ENCODE measurements around the gene TMEM108. TPM values are rescaled to one million over a fixed set of nuclear protein-coding genes. Genes with fewer than 3 reads are reported as not detected.

The TMEM108 gene
- total RNA-seq, 1 donor from 2014 or later = 1.5 TPM

- ATAC-seq (ENCODE audit: poor library complexity) (no peak), DNase-seq (no peak)
- intact Hi-C loops (cut with DNase I) = no loop called here
Observed at GRCh38 chr3:133254716-133255115, 216.5 kb downstream of the TMEM108 start.

GRCh38 chr3:133256787-133257483 is 218.7 kb downstream of the TMEM108 start:
- no peak for DNase-seq
- ATAC-seq (ENCODE audit: poor library complexity) = no peak
- intact Hi-C loops (cut with DNase I) = no loop called here

- intact Hi-C loops (cut with DNase I) = no loop called here
- DNase-seq = no peak
- ATAC-seq (ENCODE audit: poor library complexity) = no peak
Observed at GRCh38 chr3:133258358-133258757, 220.2 kb downstream of the TMEM108 start.

GRCh38 chr3:133259767-133260166 is 221.6 kb downstream of the TMEM108 start:
- intact Hi-C loops (cut with DNase I) = no loop called here
- no peak for ATAC-seq (ENCODE audit: poor library complexity)
- DNase-seq = no peak

GRCh38 chr3:133262333-133262732 is 224.1 kb downstream of the TMEM108 start:
- intact Hi-C loops (cut with DNase I) = no loop called here
- no peak for ATAC-seq (ENCODE audit: poor library complexity)
- no peak for DNase-seq

- ATAC-seq (ENCODE audit: poor library complexity) = no peak
- intact Hi-C loops (cut with DNase I) = no loop called here
- DNase-seq = no peak
Observed at GRCh38 chr3:133264920-133265319, 226.7 kb downstream of the TMEM108 start.

GRCh38 chr3:133268726-133269134 is 230.5 kb downstream of the TMEM108 start:
- ATAC-seq (ENCODE audit: poor library complexity) = no peak
- intact Hi-C loops (cut with DNase I) = no loop called here
- DNase-seq = no peak

- intact Hi-C loops (cut with DNase I) = no loop called here
- no peak for DNase-seq
- no peak for ATAC-seq (ENCODE audit: poor library complexity)
Observed at GRCh38 chr3:133269393-133269792, 231.2 kb downstream of the TMEM108 start.

- DNase-seq = no peak
- no peak for ATAC-seq (ENCODE audit: poor library complexity)
- intact Hi-C loops (cut with DNase I) = no loop called here
Observed at GRCh38 chr3:133270631-133271030, 232.4 kb downstream of the TMEM108 start.

- intact Hi-C loops (cut with DNase I) = no loop called here
- DNase-seq (no peak), ATAC-seq (ENCODE audit: poor library complexity) (no peak)
Observed at GRCh38 chr3:133271042-133271441, 232.9 kb downstream of the TMEM108 start.

GRCh38 chr3:133271539-133271938 is 233.3 kb downstream of the TMEM108 start:
- ATAC-seq (ENCODE audit: poor library complexity) = no peak
- intact Hi-C loops (cut with DNase I) = no loop called here
- DNase-seq = no peak

GRCh38 chr3:133273346-133273745 is 235.2 kb downstream of the TMEM108 start:
- ATAC-seq (ENCODE audit: poor library complexity) (no peak), DNase-seq (no peak)
- intact Hi-C loops (cut with DNase I) = no loop called here

- no peak for DNase-seq
- ATAC-seq (ENCODE audit: poor library complexity) = no peak
- intact Hi-C loops (cut with DNase I) = no loop called here
Observed at GRCh38 chr3:133274477-133274876, 236.3 kb downstream of the TMEM108 start.

GRCh38 chr3:133276594-133276993 is 238.4 kb downstream of the TMEM108 start:
- DNase-seq (no peak), ATAC-seq (ENCODE audit: poor library complexity) (no peak)
- intact Hi-C loops (cut with DNase I) = no loop called here

GRCh38 chr3:133277813-133278212 is 239.6 kb downstream of the TMEM108 start:
- DNase-seq (no peak), ATAC-seq (ENCODE audit: poor library complexity) (no peak)
- intact Hi-C loops (cut with DNase I) = no loop called here

- intact Hi-C loops (cut with DNase I) = no loop called here
- DNase-seq (no peak), ATAC-seq (ENCODE audit: poor library complexity) (no peak)
Observed at GRCh38 chr3:133278260-133279043, 240.3 kb downstream of the TMEM108 start.

- intact Hi-C loops (cut with DNase I) = no loop called here
- DNase-seq (no peak), ATAC-seq (ENCODE audit: poor library complexity) (no peak)
Observed at GRCh38 chr3:133280586-133280985, 242.4 kb downstream of the TMEM108 start.

- DNase-seq = no peak
- ATAC-seq (ENCODE audit: poor library complexity) = no peak
- intact Hi-C loops (cut with DNase I) = no loop called here
Observed at GRCh38 chr3:133282236-133282635, 244.0 kb downstream of the TMEM108 start.

- no peak for DNase-seq
- ATAC-seq (ENCODE audit: poor library complexity) = no peak
- intact Hi-C loops (cut with DNase I) = no loop called here
Observed at GRCh38 chr3:133283958-133284807, 246.0 kb downstream of the TMEM108 start.
